HL-60 (cell line): Measurements from ENCODE around the gene GRIK1.

Experiments
- DNase-seq, 2 experiments: peaks; one replicate each; pipeline ENCODE4 v3.0.0-alpha.2; 2010 to 2020; ENCODE audit warnings: low read depth in 1 of 2, low spot score in 1 of 2
- H3K27ac ChIP-seq: fragments of 250-450 bp; sonication (Bioruptor Pico); replicated peaks from 2 replicates; pipeline ENCODE4 v1.5.1; 2020; ENCODE audit warnings: mild to moderate bottlenecking, moderate library complexity
- H3K27me3 ChIP-seq: fragments of 250-450 bp; sonication (Bioruptor Pico); 2 replicates; pipeline ENCODE4 v1.5.1; 2021; ENCODE audit warnings: mild to moderate bottlenecking, moderate library complexity; ENCODE audit not compliant: insufficient read depth, poor library complexity, severe bottlenecking
- H3K4me3 ChIP-seq: replicated peaks from 2 replicates; pipeline ENCODE4 v1.5.1; 2011; ENCODE audit warnings: mild to moderate bottlenecking, control low read depth, low read length; ENCODE audit not compliant: insufficient read depth
- GABPA ChIP-seq: IDR thresholded peaks from 2 replicates; pipeline ENCODE4 v1.6.1; 2012; ENCODE audit warnings: low read depth
- POLR2AphosphoS5 ChIP-seq: IDR thresholded peaks from 2 replicates; pipeline ENCODE4 v1.6.1; 2012; ENCODE audit warnings: low read depth
- SPI1 ChIP-seq: IDR thresholded peaks from 2 replicates; pipeline ENCODE4 v1.6.1; 2012; ENCODE audit warnings: low read depth, mild to moderate bottlenecking, borderline replicate concordance
- TF ChIP-seq, protein P1 (sequence below): IDR thresholded peaks from 2 replicates; pipeline ENCODE4 v1.6.1; 2012; ENCODE audit warnings: low read depth; ENCODE audit not compliant: insufficient replicate concordance
- TF ChIP-seq, protein P2 (sequence below): IDR thresholded peaks from one replicate; pipeline ENCODE4 v1.5.1; 2011; ENCODE audit warnings: low read length, control low read depth, inconsistent platforms; ENCODE audit not compliant: insufficient read depth

The GRIK1 gene

DNA sequence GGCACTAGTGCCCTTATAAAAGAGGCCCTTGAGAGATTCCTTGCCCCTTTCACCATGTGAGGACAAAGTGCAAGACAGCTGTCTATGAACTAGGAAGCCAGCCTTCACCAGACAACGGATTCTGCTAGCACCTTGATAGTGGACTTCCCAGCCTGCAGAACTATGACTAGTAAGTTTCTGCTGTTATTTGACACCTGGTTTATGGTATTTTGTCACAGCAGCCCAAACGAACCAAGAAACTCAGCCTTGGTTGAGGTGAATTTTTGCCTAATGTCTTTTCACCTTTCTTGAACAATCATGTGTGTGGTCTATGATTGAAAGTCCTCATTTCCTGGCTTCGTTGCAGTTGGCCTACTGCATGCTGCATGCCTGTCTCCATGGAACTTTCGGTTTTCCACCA, 302.2 kb downstream of the GRIK1 start:
- no peak overlapping the region for H3K4me3 ChIP-seq
- no peak for DNase-seq
- no peaks in the 10 kb centered on the region for H3K27me3 ChIP-seq
- TF ChIP-seq GABPA, result no peak
- TF ChIP-seq, protein P1, sequence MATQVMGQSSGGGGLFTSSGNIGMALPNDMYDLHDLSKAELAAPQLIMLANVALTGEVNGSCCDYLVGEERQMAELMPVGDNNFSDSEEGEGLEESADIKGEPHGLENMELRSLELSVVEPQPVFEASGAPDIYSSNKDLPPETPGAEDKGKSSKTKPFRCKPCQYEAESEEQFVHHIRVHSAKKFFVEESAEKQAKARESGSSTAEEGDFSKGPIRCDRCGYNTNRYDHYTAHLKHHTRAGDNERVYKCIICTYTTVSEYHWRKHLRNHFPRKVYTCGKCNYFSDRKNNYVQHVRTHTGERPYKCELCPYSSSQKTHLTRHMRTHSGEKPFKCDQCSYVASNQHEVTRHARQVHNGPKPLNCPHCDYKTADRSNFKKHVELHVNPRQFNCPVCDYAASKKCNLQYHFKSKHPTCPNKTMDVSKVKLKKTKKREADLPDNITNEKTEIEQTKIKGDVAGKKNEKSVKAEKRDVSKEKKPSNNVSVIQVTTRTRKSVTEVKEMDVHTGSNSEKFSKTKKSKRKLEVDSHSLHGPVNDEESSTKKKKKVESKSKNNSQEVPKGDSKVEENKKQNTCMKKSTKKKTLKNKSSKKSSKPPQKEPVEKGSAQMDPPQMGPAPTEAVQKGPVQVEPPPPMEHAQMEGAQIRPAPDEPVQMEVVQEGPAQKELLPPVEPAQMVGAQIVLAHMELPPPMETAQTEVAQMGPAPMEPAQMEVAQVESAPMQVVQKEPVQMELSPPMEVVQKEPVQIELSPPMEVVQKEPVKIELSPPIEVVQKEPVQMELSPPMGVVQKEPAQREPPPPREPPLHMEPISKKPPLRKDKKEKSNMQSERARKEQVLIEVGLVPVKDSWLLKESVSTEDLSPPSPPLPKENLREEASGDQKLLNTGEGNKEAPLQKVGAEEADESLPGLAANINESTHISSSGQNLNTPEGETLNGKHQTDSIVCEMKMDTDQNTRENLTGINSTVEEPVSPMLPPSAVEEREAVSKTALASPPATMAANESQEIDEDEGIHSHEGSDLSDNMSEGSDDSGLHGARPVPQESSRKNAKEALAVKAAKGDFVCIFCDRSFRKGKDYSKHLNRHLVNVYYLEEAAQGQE, result no peak
- no peak for TF ChIP-seq SPI1
- TF ChIP-seq, protein P2, sequence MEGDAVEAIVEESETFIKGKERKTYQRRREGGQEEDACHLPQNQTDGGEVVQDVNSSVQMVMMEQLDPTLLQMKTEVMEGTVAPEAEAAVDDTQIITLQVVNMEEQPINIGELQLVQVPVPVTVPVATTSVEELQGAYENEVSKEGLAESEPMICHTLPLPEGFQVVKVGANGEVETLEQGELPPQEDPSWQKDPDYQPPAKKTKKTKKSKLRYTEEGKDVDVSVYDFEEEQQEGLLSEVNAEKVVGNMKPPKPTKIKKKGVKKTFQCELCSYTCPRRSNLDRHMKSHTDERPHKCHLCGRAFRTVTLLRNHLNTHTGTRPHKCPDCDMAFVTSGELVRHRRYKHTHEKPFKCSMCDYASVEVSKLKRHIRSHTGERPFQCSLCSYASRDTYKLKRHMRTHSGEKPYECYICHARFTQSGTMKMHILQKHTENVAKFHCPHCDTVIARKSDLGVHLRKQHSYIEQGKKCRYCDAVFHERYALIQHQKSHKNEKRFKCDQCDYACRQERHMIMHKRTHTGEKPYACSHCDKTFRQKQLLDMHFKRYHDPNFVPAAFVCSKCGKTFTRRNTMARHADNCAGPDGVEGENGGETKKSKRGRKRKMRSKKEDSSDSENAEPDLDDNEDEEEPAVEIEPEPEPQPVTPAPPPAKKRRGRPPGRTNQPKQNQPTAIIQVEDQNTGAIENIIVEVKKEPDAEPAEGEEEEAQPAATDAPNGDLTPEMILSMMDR, result no peak
- TF ChIP-seq POLR2AphosphoS5, result no peak
- no peak overlapping the region for H3K27ac ChIP-seq

DNA sequence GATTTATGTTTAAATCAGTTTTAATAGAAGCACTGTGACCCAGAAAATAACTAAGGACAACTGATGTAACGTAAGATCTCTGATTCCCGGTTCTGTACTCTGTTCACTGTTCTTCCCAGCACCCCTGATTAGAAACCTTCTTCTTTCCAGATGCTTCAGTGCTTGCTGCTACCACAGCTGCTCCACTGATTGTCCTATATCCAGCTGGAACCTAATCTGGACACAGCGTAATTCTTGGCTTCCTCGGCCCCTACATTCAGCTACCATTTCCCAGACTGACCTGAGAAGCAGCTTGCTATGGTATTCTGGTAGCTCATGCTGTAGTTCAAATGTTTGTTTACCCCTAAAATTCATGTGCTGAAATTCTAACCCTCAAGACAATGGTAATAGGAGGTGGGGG, 302.7 kb downstream of the GRIK1 start:
- DNase-seq, result no peak

DNA sequence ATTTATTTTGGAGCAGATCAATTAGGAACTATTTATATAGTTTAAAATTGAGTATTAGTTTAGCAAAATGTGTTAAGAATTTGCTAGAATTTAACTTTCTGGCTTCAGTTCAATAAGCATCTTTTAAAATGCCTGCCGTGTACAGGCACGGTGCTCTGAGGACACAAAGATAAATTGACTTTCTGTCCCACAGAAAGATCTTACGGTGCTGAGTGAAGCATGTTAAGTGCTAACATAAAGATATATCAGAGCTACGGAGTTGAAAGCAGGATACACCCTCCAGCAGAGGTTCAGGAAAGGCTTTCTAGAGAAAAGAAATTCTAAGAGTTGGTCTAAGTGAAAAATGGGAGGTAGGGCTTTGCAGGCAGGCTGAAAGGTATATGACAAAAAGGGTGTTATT, 305.4 kb downstream of the GRIK1 start:
- H3K27me3 ChIP-seq, result no peaks in the 10 kb centered on the region
- H3K4me3 ChIP-seq, result no peak overlapping the region
- DNase-seq, result no peak
- no peak overlapping the region for H3K27ac ChIP-seq
- TF ChIP-seq, protein P2, result no peak
- TF ChIP-seq GABPA (no peak), POLR2AphosphoS5 (no peak), SPI1 (no peak)
- TF ChIP-seq, protein P1, result no peak

More for the DNA sequence above, 302.7 kb downstream of the GRIK1 start:
- no peak overlapping the region for H3K4me3 ChIP-seq
- no peak overlapping the region for H3K27ac ChIP-seq
- TF ChIP-seq POLR2AphosphoS5 (no peak), SPI1 (no peak), GABPA (no peak)
- TF ChIP-seq, protein P1, result no peak
- TF ChIP-seq, protein P2, result no peak
- H3K27me3 ChIP-seq, result no peaks in the 10 kb centered on the region
